Hematopoietic multipotent progenitor cell (in vitro differentiated cells): ENCODE results near the gene CMTM4. TPM values are rescaled to one million over a fixed set of nuclear protein-coding genes. Genes with fewer than 3 reads are reported as not detected.
A peak's percentile ranks its signal among the peaks of the same experiment; 100 is the strongest.

ENCODE experiments used
- DNase-seq, 3 donors: peaks; one replicate each; pipeline ENCODE4 v3.0.0-alpha.2; 2011 to 2015; ENCODE audit warnings: low read depth in 2 of 3, low spot score in 2 of 3
- total RNA-seq: library from RNA; depleted of rRNA; stranded (reverse); fragments of >200 nt; gene quantifications from one replicate; pipeline ENCODE4 v1.2.3, GENCODE V29; 2012

The CMTM4 gene
- 8.9 TPM for total RNA-seq

DNA sequence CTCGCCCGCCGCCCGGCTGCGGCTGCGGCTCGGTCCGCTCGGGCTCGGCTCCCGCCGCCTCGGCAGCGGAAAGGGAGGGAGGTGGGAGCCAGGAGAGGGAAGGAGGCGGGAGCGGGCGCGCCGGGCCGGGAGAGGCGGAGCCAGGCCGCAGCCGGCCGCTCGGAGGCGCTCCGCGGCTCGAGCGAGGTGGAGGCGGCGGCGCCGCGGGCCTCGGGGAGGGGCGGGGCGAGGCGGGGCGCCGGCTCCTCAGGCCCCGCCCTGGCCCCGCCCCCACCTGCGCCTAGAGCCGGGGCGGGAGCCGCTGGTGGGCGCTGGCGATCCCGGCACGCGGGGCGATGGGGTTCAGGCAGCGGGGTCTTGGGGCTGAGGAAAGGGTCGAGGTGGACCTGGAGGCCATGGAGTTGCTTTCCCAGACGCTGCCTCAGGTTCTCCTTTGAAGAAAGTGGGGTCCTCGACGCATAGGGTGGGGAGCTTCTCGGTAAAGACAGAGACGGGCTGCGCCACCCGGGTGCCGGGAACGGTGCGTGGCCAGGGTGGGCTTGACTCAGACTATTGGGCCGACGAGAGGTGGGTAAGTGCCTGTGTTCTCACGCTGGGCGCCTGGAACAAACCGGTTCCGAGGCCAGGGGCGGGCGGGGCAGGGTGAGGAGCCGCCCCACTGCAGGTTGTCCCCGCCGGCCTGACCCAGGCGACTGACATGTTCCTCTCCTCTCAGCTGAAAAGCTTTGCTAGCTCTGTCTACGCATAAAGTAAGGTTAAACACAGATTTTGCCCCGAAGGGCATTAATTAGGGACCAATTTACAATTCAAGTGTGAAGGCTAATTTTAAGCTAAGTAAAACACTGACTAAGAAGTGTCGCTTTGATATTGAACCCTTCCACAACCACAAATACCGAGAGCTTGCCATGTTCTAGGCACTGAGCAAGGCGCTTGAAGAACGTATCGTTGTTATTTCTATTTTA lies at the start of gene CMTM4:
TSS of gene CMTM4 (minus strand) at position 75 of the 962 bp plus-strand sequence. CDS start 218 bp downstream, outside the sequence.
- DNase-seq: peak; percentile 69 to 80 (median 77)

DNA sequence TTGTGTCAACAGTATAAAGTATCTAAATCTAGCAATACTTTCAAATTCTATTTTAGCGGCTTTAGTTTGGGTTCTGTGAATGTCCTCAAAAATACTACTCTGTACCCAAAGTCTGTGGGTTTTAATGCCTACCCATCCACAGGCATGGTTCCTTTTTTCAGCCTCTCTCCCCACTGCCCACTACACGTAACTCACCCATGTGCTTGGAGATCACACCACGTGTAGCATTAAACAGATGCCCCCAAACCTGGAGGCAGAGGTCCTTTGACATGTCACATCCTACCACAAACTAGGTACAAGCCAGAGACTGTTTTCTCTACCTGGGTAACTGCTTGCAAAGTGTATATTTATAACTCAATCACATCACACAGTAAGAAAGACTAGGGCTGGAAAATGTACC lies 49.5 kb upstream of the CMTM4 start:
- no peak for DNase-seq

DNA sequence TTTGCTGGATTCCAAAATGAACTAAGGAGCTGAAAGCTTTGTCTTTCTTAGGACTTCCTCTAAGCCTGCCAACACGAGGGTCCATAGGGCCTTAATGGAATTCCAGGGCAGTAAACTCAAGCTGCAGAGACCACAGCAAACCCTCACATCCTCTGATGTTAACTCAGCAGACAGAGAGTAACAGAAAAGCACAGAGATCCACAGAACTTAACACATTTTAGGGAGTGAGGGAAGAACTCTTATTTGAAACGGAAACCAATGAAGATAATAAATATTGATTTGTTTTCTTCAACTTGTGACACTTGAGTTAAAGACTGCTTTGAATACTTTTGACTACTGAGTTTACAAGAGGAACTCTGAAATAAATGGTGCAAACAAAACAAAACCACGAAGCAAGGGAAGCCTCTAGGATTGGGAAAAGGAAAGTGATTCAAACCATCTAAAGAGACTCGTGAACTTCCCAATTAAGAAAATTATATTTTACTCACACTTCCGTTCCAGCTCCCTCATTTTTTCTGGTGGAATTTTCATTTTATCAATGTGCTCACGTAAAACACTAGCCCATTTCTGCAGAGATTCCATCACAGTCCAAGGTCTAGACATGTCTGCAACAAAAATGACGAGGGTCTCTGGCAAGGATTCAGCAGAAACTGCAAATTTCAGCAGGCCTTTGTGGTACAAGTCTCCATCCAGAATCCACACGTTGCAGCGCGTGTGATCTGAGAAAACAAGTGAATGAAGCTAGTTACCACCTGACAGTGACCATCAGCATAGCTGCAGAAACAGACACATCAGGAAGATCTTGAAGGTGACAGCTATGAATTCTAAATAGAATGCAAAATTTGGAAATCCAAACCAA lies 45.6 kb upstream of the CMTM4 start:
- DNase-seq: no peak

DNA sequence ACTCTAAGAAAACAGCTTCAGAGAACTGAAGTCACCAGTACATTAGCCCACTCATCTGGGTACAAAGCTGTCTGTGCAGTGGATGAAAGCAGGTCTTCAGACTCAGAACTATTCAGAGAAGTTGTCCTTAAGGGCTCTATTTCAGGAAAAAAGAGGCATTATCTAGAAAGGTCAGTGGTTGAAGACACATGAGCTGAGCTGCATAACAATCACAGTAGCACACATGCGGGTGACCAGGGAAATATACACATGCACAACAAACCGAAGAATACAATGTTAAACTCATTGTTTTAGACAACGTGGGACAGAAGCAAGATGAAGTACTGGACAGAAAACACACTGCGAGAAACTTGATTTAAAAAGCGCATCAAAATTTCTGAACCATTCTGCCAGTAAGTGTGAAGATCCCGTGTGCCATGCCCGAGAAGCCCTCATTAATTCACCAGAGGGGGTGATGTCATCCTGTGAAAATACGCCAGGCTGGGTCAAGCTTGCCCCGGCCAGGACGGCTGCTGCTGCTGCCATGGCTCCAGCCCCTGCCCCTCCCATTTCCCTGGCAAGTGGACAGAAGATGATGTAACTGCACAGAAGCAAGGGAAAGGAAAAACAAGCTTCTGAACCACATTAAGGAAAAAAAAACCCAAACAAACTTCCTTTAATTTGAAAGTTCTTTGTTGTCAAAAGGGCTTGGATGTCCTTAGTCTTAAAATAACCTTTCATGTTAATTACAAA lies 44.8 kb upstream of the CMTM4 start:
- no peak for DNase-seq

DNA sequence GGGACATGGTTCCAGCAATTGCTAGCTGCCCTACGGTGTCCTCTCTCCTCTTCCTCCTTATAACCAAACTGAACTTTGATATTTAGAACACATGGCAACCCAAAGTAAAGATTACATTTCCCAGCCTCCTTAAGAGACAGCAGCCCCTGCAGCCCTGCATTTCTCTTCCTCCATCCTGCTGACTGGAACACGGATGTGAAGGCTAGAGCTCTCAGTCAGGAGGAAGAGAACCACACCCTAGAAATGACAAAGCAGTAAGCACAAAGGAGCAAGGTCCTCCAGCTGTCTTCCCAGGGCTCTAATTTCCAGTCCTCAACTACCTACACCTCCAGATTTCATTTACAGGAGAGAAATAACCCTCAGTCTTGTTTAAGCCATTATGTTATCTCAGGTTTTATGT lies 44.0 kb upstream of the CMTM4 start:
- no peak for DNase-seq

DNA sequence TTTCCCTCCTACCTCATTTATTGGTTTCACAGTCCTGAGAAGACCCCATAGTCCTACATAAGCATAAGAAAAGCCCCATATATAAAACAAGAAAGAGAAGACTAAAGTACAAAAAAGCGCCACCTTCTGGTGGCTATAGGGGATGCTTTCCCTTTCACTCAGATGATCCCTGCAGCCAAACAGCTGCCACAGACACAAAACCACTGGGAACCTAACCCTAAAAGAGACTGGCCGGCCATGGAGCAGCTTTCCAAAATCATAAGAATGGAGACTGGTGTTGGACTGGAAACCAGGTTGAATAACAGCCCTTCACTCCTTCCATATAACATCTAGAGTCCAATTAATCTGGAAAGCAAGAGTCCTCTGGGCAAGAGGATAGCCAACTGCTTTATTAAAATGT lies 43.5 kb upstream of the CMTM4 start:
- DNase-seq: peak in 2 of 3 donors; percentile 40 to 65

DNA sequence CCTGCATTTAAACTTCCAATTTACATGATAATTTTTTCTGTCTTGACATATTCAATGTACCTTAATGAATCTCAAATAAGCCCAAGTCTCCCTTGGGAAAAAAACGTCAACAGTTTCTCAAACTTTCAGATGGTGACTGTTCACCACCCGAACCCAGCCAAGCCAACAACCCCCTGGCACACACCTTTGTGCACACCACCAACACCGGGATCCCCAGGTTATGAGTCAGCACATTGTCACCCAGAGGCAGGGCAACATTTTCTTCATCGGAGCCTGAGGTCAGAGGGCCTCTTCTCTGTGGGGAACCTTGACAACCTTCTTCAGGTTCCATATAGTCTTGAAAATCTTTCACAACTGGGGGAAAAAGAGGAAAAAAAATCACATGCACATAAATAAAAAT lies 39.3 kb upstream of the CMTM4 start:
- no peak for DNase-seq

DNA sequence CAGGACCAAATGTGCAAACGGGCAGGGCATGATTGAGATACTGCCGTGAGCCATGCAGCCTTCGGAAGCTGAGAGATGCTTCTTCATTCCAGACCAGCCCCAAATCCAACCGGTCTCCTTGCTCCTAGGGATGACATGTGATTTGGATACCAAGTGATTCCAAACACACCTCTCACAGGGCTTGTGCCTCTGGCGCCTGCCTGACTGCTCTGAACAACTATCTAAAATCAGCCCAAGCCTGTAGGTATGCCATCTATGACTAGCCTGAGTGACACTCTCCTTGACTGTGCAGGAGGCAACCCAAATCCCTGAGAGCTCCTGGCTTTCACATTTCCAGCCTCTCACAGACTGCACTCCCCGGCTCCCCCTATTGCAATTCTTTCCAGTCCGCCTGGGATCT lies 34.6 kb upstream of the CMTM4 start:
- DNase-seq: no peak

DNA sequence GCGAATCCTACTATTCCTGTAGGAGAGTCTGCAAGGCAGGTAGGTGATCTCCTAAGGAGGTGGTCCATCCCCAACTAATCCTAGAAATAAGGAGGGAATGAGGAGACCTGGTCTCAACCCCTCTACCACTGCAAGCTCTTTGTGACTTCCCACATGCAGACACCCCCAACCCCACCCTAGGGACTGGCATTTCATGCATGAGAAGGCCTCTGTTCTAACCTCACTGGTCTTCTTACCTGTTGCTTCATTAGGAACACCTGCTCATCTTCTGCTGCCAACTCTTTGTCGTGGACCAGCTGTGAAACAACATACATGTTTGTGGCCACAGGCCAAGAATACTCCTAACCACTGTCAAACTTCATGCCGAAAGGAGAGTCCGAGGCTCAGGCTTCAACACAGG lies 32.3 kb upstream of the CMTM4 start:
- no peak for DNase-seq

DNA sequence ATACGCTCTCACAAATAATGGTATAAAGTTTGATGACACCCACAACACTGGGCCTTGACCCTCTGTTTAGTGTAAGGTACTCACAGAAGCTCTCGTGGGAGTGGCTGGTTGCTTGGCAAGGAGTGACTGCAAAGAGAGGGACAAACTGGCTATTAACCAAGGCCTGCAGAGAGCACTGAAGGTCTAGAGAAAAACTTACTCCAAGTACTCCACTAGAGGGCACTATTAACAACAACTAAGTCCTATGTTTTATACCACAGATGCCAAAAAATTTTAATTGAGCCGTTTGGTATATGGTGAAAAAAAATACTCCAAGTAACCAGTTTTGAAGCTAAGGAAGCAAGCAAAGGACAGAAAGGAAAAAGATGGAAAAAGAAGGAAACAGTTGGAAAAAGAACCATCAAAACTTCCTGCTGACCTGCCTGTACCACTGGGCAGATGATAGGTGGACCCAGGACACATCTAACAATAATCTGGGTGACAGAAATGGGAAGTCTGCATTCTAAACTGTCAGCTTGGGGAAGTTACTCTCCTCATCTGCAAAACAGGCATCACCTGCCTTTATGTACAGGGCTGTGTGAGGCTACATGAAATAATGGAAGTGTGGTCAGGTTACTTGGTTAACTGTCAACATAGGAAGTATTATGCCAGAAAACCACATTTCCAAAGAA lies 31.7 kb upstream of the CMTM4 start:
- DNase-seq: peak in 2 of 3 donors; percentile 44 to 73

DNA sequence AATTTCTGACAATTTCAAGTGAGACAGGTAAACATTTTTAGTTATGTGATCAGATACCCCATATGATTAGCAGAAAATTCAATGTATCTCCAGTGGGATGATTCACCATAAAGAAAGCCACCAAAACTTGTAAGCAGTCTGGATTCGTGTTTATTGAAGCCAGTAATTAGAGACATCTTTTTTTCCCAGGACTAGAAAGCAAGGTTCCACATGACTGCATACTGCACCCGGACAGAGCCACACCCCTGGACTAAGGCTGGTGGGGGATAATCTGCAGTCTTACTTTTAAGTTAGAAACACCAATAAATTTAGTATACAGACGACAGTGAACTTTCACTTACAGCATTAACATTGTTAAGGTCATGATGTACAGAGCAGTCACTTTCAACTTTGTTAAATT lies 24.2 kb upstream of the CMTM4 start:
- no peak for DNase-seq

DNA sequence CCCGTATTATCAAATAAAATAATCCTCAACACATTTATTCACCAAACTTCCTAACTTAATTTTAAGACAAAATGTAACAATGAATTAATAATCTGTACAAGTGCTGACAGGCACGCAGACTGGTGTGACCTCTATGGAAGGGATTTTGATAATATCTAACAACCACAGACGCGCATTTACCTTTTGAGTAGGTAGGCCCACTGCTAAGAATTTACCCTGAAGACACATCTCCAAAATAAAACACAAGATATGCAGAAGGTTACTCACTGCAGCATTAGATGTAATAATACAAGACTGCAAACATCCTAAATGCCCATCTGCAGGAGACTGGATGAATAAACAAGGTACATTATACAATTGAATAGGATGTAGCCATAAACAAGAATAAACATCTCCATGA lies 22.7 kb upstream of the CMTM4 start:
- DNase-seq: no peak

DNA sequence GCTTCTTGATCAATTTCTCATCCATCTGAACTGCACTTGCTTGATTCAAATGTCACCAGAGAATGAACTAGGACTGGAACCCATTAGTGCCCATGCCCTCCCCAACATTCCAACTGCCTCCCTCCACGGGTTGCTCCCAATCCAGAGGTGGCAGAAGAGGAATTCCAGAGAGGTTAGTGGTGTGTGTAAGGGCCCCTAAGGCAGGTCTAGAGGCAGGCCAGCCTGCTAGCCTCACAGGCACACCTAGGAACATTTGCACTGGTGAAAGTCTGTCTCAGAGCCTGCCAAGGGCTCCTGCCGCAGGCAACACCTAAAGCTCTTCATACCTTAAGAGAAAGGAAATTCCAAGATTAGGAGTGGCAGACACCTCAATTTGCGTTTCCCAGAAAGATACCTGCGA lies 21.2 kb upstream of the CMTM4 start:
- DNase-seq: no peak

DNA sequence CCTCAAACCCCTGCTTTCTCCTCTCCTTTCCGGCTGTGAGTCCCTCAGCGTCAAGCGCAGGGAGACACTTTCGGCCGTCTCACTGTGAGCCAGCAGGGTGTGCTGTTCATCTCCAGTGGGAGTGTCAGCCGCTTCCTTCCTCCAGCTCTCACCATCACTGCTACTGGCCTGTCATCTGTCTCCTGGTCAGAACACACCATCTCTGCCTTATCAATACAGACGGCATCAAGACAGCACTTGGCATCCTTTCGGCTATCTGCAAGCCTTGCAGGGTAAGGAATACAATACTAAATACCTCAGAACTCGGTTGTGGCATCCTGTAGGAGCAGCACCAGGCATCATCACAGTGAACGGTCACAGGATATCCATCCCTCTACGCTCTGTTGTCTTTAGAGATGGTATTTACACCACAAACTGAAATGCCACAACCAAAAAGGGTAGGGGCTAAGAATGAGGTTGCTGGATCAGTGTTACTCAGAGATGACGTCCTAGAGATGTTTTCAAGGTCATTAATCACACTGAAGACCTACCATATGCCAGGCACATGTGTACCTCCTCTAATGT lies 20.7 kb upstream of the CMTM4 start:
- peak in 2 of 3 donors; percentile 24 to 36 for DNase-seq

DNA sequence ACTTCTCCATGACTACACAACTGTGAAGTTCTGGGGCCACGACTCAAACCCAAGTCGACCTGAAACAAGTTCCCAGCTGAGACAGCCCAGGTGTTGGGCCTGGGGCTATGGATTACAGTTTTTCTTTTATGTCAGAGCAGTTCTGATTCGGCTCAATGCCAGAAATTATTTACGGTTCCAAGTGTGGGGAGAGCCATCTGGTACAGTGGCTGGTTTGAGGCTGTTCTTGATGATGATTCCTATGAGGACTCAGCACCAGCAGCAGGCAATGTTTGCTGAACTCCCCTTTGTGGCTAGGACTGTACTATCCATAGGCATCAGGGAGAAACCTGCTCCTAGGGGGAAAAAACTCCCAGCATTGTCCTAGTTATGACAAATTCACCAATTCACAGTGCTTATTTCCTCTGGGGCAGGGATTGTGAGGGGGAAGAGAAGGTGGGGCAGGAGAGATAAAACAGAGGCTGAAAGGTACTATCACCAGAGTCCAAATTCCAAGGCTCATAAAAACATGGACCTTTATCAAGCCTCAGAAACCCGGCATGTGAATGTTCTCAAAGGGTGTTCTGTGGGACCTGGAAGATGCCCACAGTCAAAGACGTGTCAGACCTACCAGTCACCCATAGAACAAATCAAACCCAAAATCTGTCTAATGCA lies 18.2 kb upstream of the CMTM4 start:
- no peak for DNase-seq

DNA sequence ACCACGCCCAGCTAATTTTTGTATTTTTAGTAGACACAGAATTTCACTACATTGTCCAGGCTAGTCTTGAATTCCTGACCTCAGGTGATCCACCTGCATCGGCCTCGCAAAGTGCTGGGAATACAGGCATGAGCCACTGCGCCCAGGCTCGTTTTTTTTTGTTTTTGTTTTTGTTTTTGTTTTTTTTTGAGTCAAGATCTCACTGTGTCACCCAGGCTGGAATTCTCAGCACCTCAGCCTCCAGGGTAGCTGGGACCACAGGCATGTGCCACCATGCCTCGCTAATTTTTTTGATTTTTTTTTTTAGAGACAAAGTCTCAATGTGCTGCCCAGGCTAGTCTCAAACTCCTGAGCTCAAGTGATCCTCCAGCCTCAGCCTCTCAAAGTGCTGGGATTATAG lies 17.5 kb upstream of the CMTM4 start:
- no peak for DNase-seq

DNA sequence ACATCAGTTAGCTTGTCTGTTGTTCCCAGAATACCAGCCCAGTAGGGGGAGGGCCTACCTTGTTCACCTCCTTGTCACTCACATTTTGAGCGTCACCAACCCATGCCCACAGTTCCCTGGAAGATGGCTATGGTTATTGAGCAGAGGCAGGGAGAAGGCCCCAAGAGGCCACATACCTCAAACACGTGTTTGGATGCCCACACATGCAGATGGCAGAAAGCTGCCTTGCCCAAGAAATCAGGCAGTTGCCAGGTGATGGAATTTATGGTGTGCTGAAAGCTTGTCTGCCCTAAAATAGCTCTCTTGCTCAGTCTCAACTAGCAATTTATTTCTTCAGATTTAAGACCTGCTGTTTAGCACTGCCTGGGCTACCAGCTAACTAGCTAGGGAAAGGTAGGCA lies 16.5 kb upstream of the CMTM4 start:
- no peak for DNase-seq

DNA sequence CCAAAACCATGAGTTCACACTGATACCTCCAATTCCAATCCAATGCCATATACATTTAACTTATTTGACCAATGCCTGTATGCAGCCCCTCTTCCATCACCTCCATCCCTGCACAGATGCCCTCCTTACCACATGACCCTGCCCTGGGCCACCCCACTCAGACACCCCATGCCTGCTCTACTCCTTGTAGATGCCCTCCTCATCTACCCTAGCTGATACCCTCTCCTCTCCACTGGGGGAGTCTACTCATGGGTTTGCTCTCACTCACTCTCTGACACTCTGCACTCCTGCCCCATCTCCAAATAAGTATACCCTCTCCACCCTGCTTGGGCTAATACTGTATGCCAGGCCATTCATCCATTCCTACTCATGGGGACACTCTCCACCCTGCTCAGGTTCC lies 16.0 kb upstream of the CMTM4 start:
- no peak for DNase-seq

DNA sequence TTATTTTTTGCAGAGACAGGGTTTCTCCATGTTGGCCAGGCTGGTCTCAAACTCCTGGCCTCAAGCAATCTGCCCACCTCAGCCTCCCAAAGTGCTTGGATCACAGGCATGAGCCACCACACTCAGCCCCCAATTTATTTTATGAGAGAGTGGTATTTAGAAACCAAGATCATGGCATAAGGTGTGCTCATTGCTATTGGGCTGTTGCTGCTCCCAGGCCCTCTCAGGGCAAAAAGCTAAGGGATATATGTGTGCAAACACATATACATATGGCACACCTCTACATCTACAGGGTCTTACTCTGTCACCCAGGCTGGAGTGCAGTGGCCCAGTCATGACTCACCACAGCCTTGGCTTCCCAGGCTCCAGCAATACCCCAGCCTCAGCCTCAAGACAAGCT lies 15.0 kb upstream of the CMTM4 start:
- DNase-seq: no peak

DNA sequence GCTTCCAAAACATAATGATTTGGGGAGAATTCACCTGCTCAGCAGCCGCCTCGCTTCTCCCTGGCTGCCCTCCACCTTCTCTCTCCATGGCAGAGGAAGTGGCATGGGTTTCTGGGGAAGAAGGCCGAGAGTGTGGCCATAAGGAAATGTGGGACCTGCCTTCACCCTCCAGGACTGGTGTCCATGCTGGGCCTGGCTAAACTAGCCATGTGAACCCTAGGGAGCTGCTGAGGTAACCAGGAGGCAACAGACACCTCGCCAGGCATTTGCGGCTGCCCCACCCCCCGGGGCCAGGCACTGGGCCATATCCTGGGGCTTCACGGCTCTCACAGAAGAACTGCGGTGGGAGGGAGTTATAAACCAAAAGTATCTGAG lies 9.9 kb upstream of the CMTM4 start:
- no peak for DNase-seq
